OCI-LY3 (cell line): ENCODE results near the gene LIPE.

Source experiments
- H2AFZ ChIP-seq: fragments of 200-600, 300-600 bp; shearing (Covaris generic); 2 replicates; pipeline ENCODE4 v1.6.0; 2014; ENCODE audit warnings: antibody characterized with exemption, low read depth, low read length
- H3K27ac ChIP-seq: fragments of 200-600, 300-600 bp; sonication (generic); 2 replicates; pipeline ENCODE4 v1.5.1; 2014; ENCODE audit warnings: mild to moderate bottlenecking, low read length, moderate library complexity, mixed read lengths
- H3K27me3 ChIP-seq: fragments of 200-600, 300-600 bp; sonication (generic); 2 replicates; pipeline ENCODE4 v1.6.1; 2014; ENCODE audit warnings: low read depth, low read length, mixed read lengths
- H3K36me3 ChIP-seq: fragments of 200-600, 300-600 bp; sonication (generic); replicated peaks from 2 replicates; pipeline ENCODE3; 2014; ENCODE audit warnings: low read depth, low read length, mixed read lengths
- H3K4me1 ChIP-seq: fragments of 300-600, 200-600 bp; sonication (generic); 2 replicates; pipeline ENCODE4 v1.6.1; 2014; ENCODE audit warnings: low read length, mixed read lengths
- H3K4me2 ChIP-seq: fragments of 200-600, 300-600 bp; sonication (generic); 2 replicates; pipeline ENCODE4 v1.6.1; 2014; ENCODE audit warnings: low read length, mixed read lengths
- H3K4me3 ChIP-seq: fragments of 300-600, 200-600 bp; sonication (generic); 2 replicates; pipeline ENCODE4 v1.5.1; 2014; ENCODE audit warnings: antibody characterized with exemption, mild to moderate bottlenecking, low read length, moderate library complexity
- H3K79me2 ChIP-seq: fragments of 300-600, 200-600 bp; shearing (Covaris generic); 2 replicates; pipeline ENCODE4 v1.6.1; 2014; ENCODE audit warnings: mild to moderate bottlenecking, low read length, mixed read lengths
- H3K9ac ChIP-seq: fragments of 300-600, 200-600 bp; shearing (Covaris generic); 2 replicates; pipeline ENCODE4 v1.6.0; 2014; ENCODE audit warnings: mild to moderate bottlenecking, low read length, moderate library complexity
- H3K9me3 ChIP-seq: fragments of 200-600, 300-600 bp; shearing (Covaris generic); 2 replicates; pipeline ENCODE4 v1.6.1; 2014; ENCODE audit warnings: low read length, mixed read lengths; ENCODE audit not compliant: insufficient read depth
- H4K20me1 ChIP-seq: fragments of 200-600, 300-600 bp; sonication (generic); 2 replicates; pipeline ENCODE4 v1.6.1; 2016; ENCODE audit warnings: low read length, mixed read lengths; ENCODE audit not compliant: insufficient read depth
- CTCF ChIP-seq: fragments of 200-600, 300-600 bp; sonication (generic); IDR thresholded peaks from 2 replicates; pipeline ENCODE4 v1.5.1; 2014; ENCODE audit warnings: antibody characterized with exemption, low read length, low read depth
- EZH2phosphoT487 ChIP-seq: fragments of 200-600 bp; shearing (Covaris generic); IDR thresholded peaks from 2 replicates; pipeline ENCODE4 v1.6.1; 2018; ENCODE audit warnings: antibody characterized with exemption, mixed run types, low read depth

LIPE gene

GRCh38 chr19:42380155-42380554, 47.0 kb downstream of the LIPE start:
- H3K36me3 ChIP-seq: no peaks in the 10 kb centered on the region

GRCh38 chr19:42378225-42379215, 48.7 kb downstream of the LIPE start:
- Histone ChIP-seq H2AFZ (no peak overlapping the region), H3K4me2 (no peak overlapping the region), H3K36me3 (no peaks in the 10 kb centered on the region), H3K4me3 (no peak overlapping the region), H4K20me1 (no peaks in the 10 kb centered on the region), H3K27ac (no peak overlapping the region), H3K27me3 (peaks cover 20% of the 10 kb centered on the region), H3K9ac (no peak overlapping the region), H3K9me3 (no peaks in the 10 kb centered on the region), H3K4me1 (no peaks in the 10 kb centered on the region), H3K79me2 (no peaks in the 10 kb centered on the region)
- no peak for TF ChIP-seq CTCF
- TF ChIP-seq EZH2phosphoT487: no peak

More at GRCh38 chr19:42380155-42380554, 47.0 kb downstream of the LIPE start:
- Histone ChIP-seq H3K4me3 (no peak overlapping the region), H3K79me2 (no peaks in the 10 kb centered on the region), H4K20me1 (no peaks in the 10 kb centered on the region), H3K27me3 (peaks cover 20% of the 10 kb centered on the region), H3K9ac (no peak overlapping the region), H2AFZ (no peak overlapping the region), H3K4me1 (no peaks in the 10 kb centered on the region), H3K9me3 (no peaks in the 10 kb centered on the region), H3K4me2 (no peak overlapping the region), H3K27ac (no peak overlapping the region)
- TF ChIP-seq EZH2phosphoT487: no peak
- TF ChIP-seq CTCF: no peak

- Histone ChIP-seq H4K20me1 (no peaks in the 10 kb centered on the region), H3K9me3 (no peaks in the 10 kb centered on the region), H3K9ac (no peak overlapping the region), H3K27ac (no peak overlapping the region), H3K4me3 (no peak overlapping the region), H3K79me2 (no peaks in the 10 kb centered on the region), H3K27me3 (peaks cover 13% of the 10 kb centered on the region), H2AFZ (no peak overlapping the region), H3K36me3 (peaks cover 4% of the 10 kb centered on the region), H3K4me1 (peaks cover 12% of the 10 kb centered on the region; the same call in 1 of the 2 replicates), H3K4me2 (no peak overlapping the region)
- TF ChIP-seq EZH2phosphoT487: no peak
Observed at GRCh38 chr19:42376177-42376555, 51.0 kb downstream of the LIPE start.

- H4K20me1 ChIP-seq: no peaks in the 10 kb centered on the region
Observed at GRCh38 chr19:42375415-42376176, 51.6 kb downstream of the LIPE start.

More at GRCh38 chr19:42375415-42376176, 51.6 kb downstream of the LIPE start:
- TF ChIP-seq CTCF: no peak
- no peak overlapping the region for H3K9ac ChIP-seq
- H3K79me2 ChIP-seq: no peaks in the 10 kb centered on the region
- no peak overlapping the region for H2AFZ ChIP-seq
- no peak overlapping the region for H3K4me3 ChIP-seq
- H3K4me2 ChIP-seq: no peak overlapping the region
- H3K36me3 ChIP-seq: peaks cover 6% of the 10 kb centered on the region
- H3K27me3 ChIP-seq: peaks cover 10% of the 10 kb centered on the region
- no peak overlapping the region for H3K27ac ChIP-seq
- peaks cover 12% of the 10 kb centered on the region; the same call in 1 of the 2 replicates for H3K4me1 ChIP-seq
- no peaks in the 10 kb centered on the region for H3K9me3 ChIP-seq
